Activated gamma-delta T cell treated with anti-CD3 and anti-CD28 coated beads, Interleukin-2, amount 50 U/mL, for 16 hours (primary cell): ENCODE results near the gene KCNK7.

Experiments used
- DNase-seq: peaks from one replicate; pipeline ENCODE4 v3.0.0-alpha.2; 2020; ENCODE audit warnings: low read depth

KCNK7 gene

DNA sequence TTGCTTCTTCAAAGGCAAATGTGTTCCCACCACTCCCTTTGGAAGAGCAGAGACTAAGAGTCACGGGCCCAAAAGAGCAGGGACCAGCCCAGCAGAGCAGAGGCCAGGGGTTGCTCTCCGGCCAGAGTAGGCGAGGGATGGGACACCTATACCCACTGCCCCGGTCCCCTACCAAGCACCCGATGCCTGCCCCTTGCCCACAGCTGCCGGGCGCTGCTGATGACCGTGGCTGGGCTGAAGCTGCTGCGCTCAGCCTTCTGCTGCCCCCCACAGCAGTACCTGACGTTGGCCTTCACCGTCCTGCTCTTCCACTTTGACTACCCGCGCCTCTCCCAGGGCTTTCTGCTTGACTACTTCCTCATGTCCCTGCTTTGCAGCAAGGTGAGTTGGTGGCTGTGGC lies 31.6 kb upstream of the KCNK7 start:
- DNase-seq, result no peak

DNA sequence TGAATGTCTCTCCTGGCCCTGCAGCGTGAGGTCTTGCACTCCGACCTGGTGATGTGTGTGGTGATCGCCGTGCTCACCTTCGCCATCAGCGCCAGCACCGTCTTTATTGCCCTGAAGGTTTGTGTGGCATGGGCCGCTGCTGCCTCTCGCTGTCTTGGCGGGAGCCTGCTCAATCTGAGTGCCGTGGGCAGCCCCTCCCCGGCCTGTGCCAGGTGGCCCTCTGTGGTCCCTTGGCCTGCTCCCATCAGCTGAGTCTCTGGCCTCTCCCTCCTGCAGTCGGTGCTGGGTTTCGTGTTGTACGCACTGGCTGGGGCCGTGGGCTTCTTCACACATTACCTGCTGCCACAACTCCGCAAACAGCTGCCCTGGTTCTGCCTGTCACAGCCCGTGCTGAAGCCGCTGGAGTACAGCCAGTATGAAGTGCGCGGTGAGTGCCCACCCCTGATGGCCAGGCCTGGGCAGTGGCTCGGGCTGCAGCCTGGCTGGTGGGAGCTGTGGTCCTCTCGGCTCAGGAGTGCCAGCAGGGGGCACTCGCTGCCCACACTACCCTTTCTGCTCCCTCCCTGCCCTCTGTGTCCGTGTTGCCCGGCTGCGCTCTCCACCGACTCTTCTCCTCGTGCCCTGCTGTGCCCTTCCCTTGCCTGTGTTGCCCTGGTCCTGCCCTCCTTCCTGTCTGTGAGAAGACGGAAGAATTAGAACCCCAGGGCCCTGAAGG lies 30.2 kb upstream of the KCNK7 start:
- DNase-seq, result peak; percentile 26

DNA sequence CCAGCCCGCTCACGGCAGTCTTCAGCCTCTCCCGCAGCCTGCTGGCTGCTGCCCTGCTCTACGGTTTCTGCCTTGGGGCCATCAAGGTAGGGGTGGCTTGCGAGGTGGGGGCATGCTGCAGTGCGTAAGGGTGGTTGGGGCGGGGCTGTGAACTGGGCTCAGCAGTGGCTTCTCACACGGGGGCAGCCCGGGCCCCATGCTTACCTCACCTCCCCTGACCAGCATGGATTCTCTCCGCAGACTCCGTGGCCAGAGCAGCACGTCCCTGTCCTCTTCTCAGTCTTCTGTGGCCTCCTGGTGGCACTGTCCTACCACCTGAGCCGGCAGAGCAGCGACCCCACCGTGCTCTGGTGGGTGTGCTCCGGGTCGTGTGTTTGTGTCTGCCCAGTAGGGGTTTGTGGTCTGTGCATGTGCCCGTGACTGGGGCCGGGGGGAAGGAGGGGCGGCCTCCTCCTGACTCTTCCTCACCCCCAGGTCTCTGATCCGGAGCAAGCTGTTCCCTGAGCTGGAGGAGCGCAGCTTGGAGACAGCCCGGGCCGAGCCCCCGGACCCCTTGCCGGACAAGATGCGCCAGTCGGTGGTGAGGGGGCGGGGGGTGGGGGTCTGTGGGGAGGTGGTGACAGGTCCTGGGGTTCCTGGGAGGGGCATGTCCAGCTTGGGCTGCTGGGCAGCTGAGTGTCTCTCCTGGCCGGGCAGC lies 29.5 kb upstream of the KCNK7 start:
- DNase-seq, result no peak

DNA sequence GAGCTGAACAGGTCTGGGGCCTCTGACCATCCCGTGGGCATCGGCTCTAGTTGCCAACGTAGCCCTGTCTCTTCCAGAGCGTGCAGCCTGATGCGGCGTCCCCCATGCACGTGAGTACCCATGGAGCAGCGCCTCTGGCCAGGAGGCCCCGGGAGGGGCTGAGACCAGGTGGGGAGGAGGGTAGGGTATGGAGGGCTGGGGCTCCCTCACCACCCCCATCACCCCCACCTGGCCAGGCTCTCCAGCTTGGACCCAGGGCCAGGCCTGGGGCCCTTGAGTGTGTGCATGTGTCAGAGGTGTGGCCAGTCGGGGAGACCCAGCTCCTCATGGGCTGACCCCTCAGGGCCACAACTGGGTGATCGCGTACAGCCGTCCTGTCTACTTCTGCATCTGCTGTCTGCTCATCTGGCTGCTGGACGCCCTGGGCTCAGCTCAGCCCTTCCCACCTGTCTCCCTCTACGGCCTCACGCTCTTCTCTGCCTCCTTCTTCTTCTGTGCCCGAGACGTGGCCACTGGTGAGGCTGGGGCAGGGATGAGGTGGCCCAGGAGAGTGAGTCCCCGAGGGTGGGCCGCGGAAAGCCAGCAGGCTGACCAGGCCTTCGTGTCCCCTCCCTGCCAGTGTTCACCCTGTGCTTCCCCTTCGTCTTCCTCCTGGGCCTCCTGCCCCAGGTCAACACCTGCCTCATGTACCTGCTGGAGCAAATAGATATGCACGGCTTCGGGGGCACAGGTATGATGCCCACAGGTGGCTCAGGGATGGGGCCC lies 28.4 kb upstream of the KCNK7 start:
- no peak for DNase-seq

DNA sequence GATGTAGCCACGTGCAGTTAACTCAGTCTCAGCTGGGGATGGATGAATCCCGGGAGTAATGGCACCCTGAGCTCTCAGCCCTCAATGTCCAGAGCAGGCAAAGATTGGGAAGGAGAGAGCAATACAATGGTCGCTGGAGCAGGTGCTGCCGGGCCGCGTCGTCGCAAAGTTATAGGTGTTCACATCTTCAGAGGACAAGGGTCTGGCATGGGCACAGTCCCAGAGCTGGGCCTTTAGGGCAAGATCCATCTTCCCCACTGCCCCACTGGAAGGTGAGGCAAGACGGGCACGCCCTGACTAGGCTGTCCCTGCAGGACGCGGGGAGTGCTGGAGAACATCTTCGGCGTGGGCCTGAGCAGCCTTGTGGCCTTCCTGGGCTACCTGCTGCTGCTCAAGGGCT lies 27.6 kb upstream of the KCNK7 start:
- no peak for DNase-seq

DNA sequence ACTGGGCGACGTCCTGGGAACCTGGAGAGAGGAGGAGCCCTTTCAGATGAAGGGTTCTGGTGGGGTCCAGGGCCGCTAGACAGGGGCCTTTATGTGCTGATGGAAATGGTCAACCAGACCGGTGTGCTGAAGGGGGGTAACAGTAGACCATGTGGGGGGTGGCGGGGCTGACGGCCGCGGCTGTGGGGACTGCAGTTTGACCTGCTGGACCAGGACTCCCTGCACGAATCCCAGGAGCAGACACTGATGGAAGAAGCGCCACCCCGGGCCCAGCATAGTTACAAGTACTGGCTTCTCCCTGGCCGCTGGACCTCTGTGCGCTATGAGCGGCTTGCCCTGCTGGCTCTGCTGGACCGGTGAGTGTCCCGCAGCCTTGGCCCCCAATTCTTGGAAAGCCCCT lies 26.4 kb upstream of the KCNK7 start:
- DNase-seq, result no peak

DNA sequence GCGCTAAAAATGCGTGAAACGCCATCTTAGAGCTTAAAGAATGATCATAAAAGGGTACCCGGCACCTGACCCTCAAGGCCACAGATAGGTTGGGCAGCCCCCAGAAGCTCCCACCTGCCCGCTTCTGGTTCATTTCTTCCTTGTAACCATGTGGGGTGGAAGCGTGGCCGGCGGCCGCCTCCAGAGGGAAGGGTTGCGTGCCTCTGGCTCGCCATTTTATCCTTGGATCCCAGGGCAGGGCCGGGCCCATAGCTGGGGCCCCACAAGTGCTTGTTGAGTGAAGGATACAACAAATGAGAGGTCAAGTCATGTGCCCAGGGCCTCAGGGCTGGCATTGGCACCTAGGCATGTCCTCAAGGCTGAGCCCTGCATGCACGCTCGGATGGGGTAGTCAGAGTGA lies 25.9 kb upstream of the KCNK7 start:
- no peak for DNase-seq

DNA sequence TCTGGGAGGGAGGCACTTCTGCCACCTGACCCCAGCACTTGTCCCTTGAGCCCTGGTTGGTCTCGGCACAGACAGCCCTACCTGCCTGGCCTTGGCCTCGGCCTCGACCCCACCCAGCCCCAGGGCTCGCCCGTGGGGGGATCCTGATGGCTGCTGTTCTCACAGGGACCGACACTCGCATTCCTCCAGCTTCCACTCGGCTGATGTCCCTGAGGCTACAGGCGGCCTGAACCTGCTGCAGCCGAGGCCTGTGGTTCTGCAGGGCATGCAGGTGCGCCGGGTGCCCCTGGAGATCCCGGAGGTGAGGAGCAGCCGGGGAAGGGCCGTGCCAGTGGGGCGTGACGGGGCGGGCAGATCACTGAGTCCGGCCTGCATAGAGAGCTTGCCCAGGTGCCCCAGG lies 25.1 kb upstream of the KCNK7 start:
- no peak for DNase-seq

DNA sequence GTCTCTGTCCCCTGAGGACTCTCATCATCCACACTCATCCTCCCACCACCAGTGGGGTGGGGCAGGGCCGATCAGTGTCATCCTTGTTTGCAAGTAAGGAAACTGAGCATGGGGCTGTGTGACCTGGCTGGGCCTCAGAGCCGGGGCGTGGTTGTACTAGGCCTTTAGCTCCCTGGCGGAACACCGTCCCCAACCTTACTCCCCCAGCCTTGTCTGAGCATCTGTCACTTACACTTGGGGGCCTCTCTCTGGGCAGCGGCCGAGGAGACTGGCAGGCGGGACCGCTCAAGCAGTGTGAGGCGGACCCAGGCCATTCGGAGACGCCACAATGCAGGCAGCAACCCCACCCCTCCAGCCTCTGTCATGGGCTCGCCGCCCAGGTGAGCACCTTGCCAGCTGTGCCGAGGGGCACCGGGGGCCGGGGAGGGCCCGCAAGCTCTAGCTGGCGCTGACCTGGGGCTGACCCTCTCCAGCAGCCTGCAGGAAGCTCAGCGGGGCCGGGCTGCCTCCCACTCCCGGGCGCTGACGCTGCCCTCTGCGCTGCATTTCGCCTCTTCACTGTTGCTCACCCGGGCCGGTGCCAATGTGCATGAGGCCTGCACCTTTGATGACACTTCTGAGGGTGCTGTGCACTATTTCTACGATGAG lies 23.8 kb upstream of the KCNK7 start:
- DNase-seq, result no peak

DNA sequence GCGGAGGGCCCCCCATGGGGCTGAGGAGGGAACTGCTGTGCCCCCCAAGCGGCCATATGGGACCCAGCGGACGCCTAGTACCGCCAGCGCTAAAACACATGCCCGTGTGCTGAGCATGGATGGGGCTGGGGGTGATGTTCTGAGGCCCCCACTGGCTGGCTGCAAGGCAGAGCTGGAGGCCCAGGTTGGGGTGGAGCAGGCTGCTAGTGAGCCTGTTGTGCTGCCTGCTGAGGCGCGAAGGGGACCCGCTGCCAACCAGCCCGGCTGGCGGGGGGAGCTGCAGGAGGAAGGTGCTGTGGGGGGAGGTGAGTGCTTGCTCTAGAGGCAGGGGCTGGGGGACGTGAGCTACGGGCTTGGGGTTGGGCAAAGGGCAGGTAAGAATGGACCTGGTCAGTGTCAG lies 23.2 kb upstream of the KCNK7 start:
- no peak for DNase-seq

DNA sequence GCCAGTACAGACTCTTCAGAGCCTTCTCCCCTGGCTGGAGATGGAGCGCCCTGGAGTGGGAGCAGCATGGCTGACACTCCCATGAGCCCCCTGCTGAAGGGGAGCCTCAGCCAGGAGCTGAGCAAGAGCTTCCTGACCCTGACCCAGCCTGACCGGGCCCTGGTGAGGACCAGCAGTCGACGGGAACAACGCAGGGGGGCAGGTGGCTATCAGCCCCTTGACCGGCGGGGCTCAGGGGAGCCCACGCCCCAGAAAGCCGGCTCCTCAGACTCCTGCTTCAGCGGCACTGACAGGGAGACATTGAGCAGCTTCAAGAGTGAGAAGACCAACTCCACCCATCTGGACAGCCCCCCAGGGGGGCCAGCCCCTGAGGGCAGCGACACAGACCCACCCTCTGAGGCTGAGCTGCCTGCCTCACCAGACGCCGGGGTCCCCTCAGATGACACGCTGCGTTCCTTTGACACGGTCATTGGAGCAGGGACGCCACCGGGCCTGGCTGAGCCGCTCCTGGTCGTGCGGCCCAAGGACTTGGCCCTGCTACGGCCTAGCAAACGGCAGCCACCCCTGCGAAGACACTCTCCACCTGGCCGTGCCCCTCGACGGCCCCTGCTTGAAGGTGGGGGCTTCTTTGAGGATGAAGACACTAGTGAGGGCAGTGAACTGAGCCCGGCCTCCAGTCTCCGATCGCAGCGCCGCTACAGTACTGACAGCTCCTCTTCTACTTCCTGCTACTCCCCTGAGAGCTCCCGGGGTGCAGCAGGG lies 22.6 kb upstream of the KCNK7 start:
- DNase-seq, result no peak

DNA sequence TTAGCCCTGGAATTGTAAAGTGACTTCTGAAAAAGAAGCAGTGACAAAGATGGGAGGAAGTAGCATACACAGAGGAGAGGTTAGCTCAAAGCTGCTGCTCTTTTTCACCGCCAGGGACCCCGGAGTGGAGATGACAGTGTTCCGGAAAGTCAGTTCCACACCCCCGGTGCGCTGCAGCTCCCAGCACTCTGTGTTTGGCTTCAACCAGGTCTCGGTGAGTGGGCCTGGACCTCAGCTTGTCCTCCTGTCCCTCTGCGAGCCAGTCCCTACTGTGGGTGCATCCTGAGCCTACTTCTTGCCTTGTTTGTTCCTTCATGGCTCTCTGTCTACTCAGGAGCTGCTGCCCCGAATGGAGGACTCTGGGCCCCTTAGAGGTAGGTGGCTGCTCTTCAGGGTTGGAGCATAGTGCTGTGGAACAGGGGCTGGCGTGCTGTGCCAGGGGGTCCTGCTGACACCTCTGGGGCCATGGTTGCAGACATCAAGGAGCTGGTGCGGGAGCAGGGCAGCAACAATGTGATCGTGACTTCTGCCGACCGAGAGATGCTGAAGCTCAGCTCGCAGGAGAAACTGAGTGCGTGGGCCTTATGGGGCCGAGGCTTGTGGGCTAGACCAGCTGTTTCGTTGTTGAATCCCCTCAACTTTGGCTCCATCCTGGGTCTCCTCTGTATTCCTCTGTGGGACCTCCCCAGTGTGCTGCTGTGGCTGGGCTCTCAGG lies 21.7 kb upstream of the KCNK7 start:
- no peak for DNase-seq

DNA sequence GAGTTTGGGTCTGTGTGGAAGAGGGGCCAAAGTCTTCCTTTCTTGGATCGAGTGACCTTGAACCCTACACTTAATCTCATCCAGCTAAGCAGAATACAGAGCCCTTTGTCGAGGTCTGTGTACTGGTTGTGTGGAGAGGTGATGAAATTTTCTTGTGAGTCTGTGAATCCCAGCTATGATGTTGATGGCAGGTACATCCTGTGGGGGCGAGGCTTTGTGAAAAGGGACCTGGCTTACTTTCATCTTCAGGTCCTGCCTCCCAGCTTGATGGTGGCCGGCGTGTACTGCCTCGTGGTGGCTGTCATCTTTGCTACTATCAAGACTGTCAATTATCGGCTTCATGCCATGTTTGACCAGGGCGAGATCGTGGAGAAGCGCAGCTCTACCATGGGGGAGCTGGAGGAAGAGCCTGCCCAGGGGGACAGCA lies 21.0 kb upstream of the KCNK7 start:
- DNase-seq, result no peak

DNA sequence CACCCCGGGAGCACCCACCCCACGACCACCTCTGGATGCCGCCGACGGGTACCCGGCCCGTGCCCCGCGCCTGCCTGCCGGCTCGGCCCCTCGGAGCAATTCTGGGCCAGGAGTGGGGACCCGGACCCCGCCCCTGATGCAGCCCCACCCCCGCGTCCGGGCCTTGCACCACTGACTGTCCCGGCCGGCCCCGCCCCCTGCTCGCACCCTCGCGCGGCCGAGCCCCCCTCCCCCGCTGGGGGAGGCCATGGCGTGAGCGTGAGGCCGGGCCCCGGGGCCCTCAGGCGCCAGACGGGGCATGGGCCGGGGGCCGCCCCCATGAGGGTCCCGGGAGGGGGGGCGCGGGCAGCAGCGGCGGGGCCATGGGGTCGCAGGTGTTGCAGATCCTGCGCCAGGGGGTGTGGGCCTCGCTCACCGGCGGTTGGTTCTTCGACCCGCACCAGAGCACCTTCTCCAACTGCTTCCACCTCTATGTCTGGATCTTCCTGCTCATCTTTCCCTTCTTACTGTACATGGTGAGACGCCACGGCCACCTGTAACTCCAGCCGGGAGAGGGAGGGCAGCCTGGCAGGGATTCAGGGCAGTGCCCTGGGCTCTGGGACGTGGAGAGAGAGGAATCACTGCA lies 20.5 kb upstream of the KCNK7 start:
- DNase-seq, result peak; percentile 24

DNA sequence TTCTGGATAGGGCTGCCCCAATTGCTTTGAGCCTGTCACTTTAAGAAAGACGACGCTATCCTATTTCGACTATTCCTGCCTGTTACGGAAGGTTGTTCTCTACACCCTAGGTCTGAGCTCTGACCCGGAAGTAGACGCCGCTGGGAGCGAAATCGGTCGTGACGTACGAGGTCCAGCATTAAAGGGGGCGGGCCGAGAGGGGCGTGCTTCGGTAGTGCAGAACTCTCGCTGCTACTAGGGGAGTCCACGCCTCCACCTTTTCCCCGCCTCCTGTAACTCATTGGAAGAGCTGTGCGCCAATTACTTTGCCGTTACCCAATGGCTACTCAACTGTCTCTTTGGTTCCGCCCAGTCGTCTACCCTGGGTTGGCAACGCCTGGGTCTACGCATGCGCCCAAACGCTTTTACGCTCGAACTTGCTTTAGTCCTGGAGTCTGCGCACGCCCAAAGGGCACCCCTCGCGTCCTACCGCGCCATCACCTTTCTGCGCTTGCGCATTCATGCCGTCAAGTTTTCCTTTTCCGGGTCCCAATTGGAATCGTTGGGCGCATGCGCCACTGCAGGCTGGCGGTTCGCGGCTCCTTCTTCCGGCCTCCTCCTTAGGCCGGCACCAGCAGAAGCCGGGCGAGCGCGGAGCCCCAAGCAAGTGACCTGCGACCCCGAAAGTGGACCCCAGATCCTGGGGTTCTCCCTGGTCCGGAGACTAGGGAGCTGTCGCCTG lies 19.8 kb upstream of the KCNK7 start, which contains the start of gene PCNX3:
PCNX3 (plus strand) TSS at position 548 of the 721 bp plus-strand sequence. CDS start 536 bp downstream, outside the sequence.
- DNase-seq, result peak; percentile 100

DNA sequence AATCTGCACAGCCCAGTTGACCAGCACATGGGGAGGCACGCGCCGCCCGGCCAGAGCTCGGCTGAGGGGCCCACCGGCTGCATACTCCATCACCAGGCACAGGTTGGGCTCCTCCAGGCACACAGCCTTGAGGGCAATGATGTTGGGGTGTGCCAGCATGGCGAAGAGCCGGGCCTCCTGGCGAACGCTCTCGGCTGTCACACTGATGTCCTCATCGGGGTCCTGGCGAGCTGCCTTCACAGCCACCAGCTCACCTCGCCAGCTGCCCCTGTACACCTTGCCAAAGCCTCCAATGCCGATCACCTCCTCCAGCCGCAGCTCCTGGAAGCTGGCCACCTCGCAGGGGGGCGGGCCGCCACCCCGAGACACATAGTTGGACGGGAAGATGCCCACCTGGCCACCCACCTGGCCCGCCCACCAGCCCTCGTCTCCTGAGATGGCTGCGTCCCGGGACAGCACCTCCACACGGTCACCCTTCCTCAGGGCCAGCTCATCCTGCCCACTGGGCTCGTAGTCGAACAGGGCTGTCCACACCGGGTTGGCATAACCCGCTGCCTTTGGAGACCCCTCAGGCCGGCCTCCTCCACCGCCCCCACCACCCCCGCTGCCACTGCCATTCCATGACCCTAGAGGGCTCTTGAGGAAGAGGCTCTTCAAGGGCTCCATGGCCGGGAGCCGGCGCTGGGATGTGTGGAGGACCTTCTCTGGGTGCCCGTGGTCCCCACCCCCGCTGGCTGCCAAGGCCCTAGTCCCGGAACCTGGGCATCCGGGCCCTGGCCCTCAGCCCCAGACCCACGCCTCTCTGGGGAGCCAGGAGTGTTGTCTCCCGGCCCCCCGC lies 17.7 kb upstream of the KCNK7 start:
- DNase-seq, result no peak

DNA sequence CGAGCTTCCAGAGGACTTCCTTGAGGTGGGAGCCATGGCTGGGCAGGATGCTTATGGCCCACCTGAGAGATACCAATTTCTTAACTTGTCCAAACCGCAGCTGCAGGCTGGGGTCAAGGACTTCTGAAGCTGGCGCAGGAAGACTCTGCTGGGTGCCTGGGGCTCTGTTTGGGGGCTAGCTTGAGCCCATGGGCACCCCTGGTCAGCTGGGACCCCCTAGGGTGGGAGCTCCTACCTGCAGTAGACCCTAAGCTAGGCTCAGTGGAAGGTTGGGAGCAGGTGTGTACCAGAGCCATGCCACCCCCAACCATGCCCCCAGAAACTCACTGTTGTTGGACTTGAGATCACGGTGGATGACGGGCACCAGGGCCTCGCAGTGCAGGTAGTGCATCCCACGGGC lies 17.1 kb upstream of the KCNK7 start:
- no peak for DNase-seq

DNA sequence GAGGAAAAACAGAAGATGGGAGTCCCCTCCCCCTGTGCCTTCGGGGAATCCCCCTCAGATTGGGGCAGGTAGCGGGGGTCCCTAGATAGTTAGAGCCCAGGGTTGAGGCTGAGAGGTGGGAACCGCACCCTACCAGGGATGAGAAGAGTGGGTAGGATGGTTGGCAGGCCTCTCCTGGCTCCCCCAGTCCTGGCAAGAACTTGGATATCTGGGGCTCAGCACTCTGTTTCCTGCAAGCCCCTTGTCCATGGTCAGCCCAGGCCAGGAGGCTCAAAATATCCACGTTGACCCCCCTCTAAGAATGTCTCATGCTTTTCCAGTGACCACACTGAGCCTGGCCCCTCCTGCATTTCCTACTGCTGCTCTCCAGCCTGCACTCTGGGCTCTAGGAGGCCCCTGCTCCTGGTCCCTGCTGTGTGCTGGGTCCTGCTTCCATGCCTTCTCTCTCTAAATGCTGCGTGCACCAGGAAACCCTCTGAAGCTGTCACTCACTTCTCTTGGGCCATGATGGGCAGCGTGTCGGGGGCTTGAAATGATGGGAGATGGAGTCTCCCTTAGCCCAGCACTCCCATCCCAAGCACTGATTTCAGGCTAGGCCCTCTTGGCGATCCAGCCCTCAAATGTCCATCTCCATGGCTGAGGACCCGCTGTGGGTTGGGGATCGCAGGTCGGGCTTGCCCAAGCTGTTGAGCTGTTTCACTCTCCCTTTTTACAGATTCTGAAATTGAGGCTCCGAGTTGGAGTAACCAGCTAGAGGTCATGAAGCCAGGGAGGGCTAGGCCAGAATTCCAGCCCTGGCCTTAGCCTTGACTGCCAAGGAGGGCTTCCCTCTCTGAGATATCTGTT lies 16.4 kb upstream of the KCNK7 start:
- no peak for DNase-seq
